ENCODE data around the gene WEE2.
A peak's percentile ranks its signal among the peaks of the same experiment; 100 is the strongest.

The WEE2 gene

GRCh38 chr7:141691961-141692360 lies 16.2 kb upstream of the WEE2 start:
- no peak for DNase-seq

- no peak for DNase-seq
These were observed 15.1 kb upstream of the WEE2 start for GRCh38 chr7:141693082-141693481.

- DNase-seq = no peak
These were observed 12.3 kb upstream of the WEE2 start for GRCh38 chr7:141695803-141696289.

- no peak for DNase-seq
These were observed 11.8 kb upstream of the WEE2 start for GRCh38 chr7:141696348-141696747.

GRCh38 chr7:141697211-141697871 lies 10.8 kb upstream of the WEE2 start:
- DNase-seq = no peak

GRCh38 chr7:141698247-141699015 lies 9.7 kb upstream of the WEE2 start:
- no peak for DNase-seq

GRCh38 chr7:141699860-141700259 lies 8.3 kb upstream of the WEE2 start:
- DNase-seq = no peak

GRCh38 chr7:141700296-141700847 lies 7.8 kb upstream of the WEE2 start:
- DNase-seq = no peak

GRCh38 chr7:141700848-141701371 lies 7.2 kb upstream of the WEE2 start:
- DNase-seq = peak; percentile 57

- peak; percentile 62 for DNase-seq
These were observed 6.6 kb upstream of the WEE2 start for GRCh38 chr7:141701489-141702046.

GRCh38 chr7:141702047-141702567 lies 6.0 kb upstream of the WEE2 start, which contains the start of gene DENND11:
Gene DENND11 (minus strand): TSS chr7:141702166. CDS start chr7:141702153, 13 bp downstream.
- peak; percentile 73 for DNase-seq

- DNase-seq = no peak
These were observed 5.3 kb upstream of the WEE2 start for GRCh38 chr7:141702892-141703291.

- DNase-seq = no peak
These were observed 4.0 kb upstream of the WEE2 start for GRCh38 chr7:141704112-141704511.

- no peak for DNase-seq
These were observed 3.4 kb upstream of the WEE2 start for GRCh38 chr7:141704741-141705140.

GRCh38 chr7:141706239-141707064 lies 1.7 kb upstream of the WEE2 start:
- no peak for DNase-seq

- no peak for DNase-seq
These were observed 1.2 kb downstream of the WEE2 start for GRCh38 chr7:141709318-141709717.

- DNase-seq = no peak
These were observed 1.6 kb downstream of the WEE2 start for GRCh38 chr7:141709749-141710148.

- DNase-seq = no peak
These were observed 2.1 kb downstream of the WEE2 start for GRCh38 chr7:141710301-141710700.

GRCh38 chr7:141712603-141713255 lies 4.6 kb downstream of the WEE2 start:
- DNase-seq = no peak

- no peak for DNase-seq
These were observed 5.7 kb downstream of the WEE2 start for GRCh38 chr7:141713890-141714289.

- no peak for DNase-seq
These were observed 6.4 kb downstream of the WEE2 start for GRCh38 chr7:141714571-141714970.

GRCh38 chr7:141715018-141715417 lies 6.9 kb downstream of the WEE2 start:
- DNase-seq = no peak

Measured in retina (tissue), 1 donor.